Liver (tissue), 9 donors: ENCODE data around the gene ZNF311. TPM values are rescaled to one million over a fixed set of nuclear protein-coding genes. Genes with fewer than 3 reads are reported as not detected.
A peak's percentile ranks its signal among the peaks of the same experiment; 100 is the strongest.

Source experiments
- DNase-seq: peaks from one replicate; pipeline ENCODE4 v3.0.0-alpha.2; 2017; ENCODE audit warnings: low spot score
- H3K27ac ChIP-seq, 2 donors: one replicate each; pipeline ENCODE4 v1.7.0; 2013; ENCODE audit warnings: inconsistent platforms in 2 of 2, low read length in 2 of 2, control low read depth in 1 of 2, low read depth in 1 of 2, mild to moderate bottlenecking in 1 of 2
- H3K27me3 ChIP-seq, 4 donors: one replicate each; pipeline versions ENCODE4 v1.6.1 to v1.7.0; 2013; ENCODE audit warnings: low read length in 3 of 4, inconsistent platforms in 1 of 4, mild to moderate bottlenecking in 1 of 4, moderate library complexity in 1 of 4; ENCODE audit not compliant: control insufficient read depth in 4 of 4, insufficient read depth in 4 of 4
- H3K36me3 ChIP-seq, 4 donors: one replicate each; pipeline versions ENCODE4 v1.6.1 to v1.7.0; 2013; ENCODE audit warnings: low read length in 3 of 4, mild to moderate bottlenecking in 3 of 4, low read depth in 1 of 4, moderate library complexity in 1 of 4; ENCODE audit not compliant: control insufficient read depth in 4 of 4, insufficient read depth in 3 of 4
- H3K4me1 ChIP-seq, 4 donors: one replicate each; pipeline versions ENCODE4 v1.6.1 to v1.7.0; 2013; ENCODE audit warnings: low read length in 3 of 4, mild to moderate bottlenecking in 3 of 4, moderate library complexity in 1 of 4; ENCODE audit not compliant: control insufficient read depth in 4 of 4, insufficient read depth in 4 of 4
- H3K4me3 ChIP-seq, 3 donors: one replicate each; pipeline versions ENCODE4 v1.6.1 to v1.7.0; 2013; ENCODE audit warnings: low read length in 3 of 3, control low read depth in 1 of 3, low read depth in 1 of 3, mild to moderate bottlenecking in 1 of 3
- H3K9ac ChIP-seq, 2 donors: one replicate each; pipeline ENCODE4 v1.7.0; 2013; ENCODE audit warnings: low read length in 2 of 2, mild to moderate bottlenecking in 2 of 2, moderate library complexity in 2 of 2, control low read depth in 1 of 2, low read depth in 1 of 2
- H3K9me3 ChIP-seq, 4 donors: one replicate each; pipeline versions ENCODE4 v1.6.1 to v1.7.0; 2013; ENCODE audit warnings: low read length in 3 of 4; ENCODE audit not compliant: control insufficient read depth in 4 of 4
- EGR1 ChIP-seq, 2 donors: IDR thresholded peaks; 2 replicates each; pipeline ENCODE4 v1.6.1; 2016 to 2018; ENCODE audit warnings: antibody characterized with exemption in 2 of 2, low read depth in 2 of 2
- FOXA1 ChIP-seq: IDR thresholded peaks from 2 replicates; pipeline ENCODE4 v1.6.1; 2016; ENCODE audit warnings: antibody characterized with exemption
- FOXA2 ChIP-seq: IDR thresholded peaks from 2 replicates; pipeline ENCODE4 v1.6.1; 2016; ENCODE audit warnings: antibody characterized with exemption
- GABPA ChIP-seq, 2 donors: IDR thresholded peaks in 1 of 2; conservative IDR thresholded peaks in 1 of 2; 2 replicates each; pipeline ENCODE4 v1.6.1; 2016; ENCODE audit warnings: antibody characterized with exemption in 2 of 2, mild to moderate bottlenecking in 1 of 2, moderate library complexity in 1 of 2
- HNF4A ChIP-seq, 2 donors: conservative IDR thresholded peaks; 2 replicates each; pipeline ENCODE4 v1.6.1; 2016; ENCODE audit warnings: antibody characterized with exemption in 2 of 2, mild to moderate bottlenecking in 2 of 2
- HNF4G ChIP-seq: IDR thresholded peaks from 2 replicates; pipeline ENCODE4 v1.6.1; 2016; ENCODE audit warnings: antibody characterized with exemption
- JUND ChIP-seq, 2 donors: IDR thresholded peaks; 2 replicates each; pipeline ENCODE4 v1.6.1; 2016; ENCODE audit warnings: antibody characterized with exemption in 2 of 2
- NR2F2 ChIP-seq: IDR thresholded peaks from 2 replicates; pipeline ENCODE4 v1.6.1; 2016; ENCODE audit warnings: antibody characterized with exemption
- RAD21 ChIP-seq, 2 donors: IDR thresholded peaks; 2 replicates each; pipeline ENCODE4 v1.6.1; 2016; ENCODE audit warnings: antibody characterized with exemption in 2 of 2, mild to moderate bottlenecking in 2 of 2
- RXRA ChIP-seq, 2 donors: IDR thresholded peaks; 2 replicates each; pipeline ENCODE4 v1.6.1; 2017 to 2018; ENCODE audit warnings: antibody characterized with exemption in 2 of 2, mild to moderate bottlenecking in 1 of 2
- SP1 ChIP-seq: IDR thresholded peaks from 2 replicates; pipeline ENCODE4 v1.6.1; 2018; ENCODE audit warnings: antibody characterized with exemption, mild to moderate bottlenecking
- TAF1 ChIP-seq: conservative IDR thresholded peaks from 2 replicates; pipeline ENCODE4 v1.6.1; 2016; ENCODE audit warnings: antibody characterized with exemption, mild to moderate bottlenecking
- YY1 ChIP-seq: IDR thresholded peaks from 2 replicates; pipeline ENCODE4 v1.6.1; 2016; ENCODE audit warnings: antibody characterized with exemption, mild to moderate bottlenecking
- ZBTB33 ChIP-seq: IDR thresholded peaks from 2 replicates; pipeline ENCODE4 v1.6.1; 2016; ENCODE audit warnings: antibody characterized with exemption
- WGBS: extraction: QIAGEN DNeasy Blood & Tissue Kit; methylation state at CpG from one replicate; pipeline ENCODE4 v1.1.7; 2013; 5-methylcytosine and 5-hydroxymethylcytosine counted together
- polyA plus RNA-seq, 2 donors: library from polyadenylated mRNA; stranded (reverse) in 1 of 2; unstranded in 1 of 2; fragments of 200-250 nt in 1 of 2; fragments of >200 nt in 1 of 2; fragmentation: Nextera tagmentation in 1 of 2; extraction: Ambion mirVana in 1 of 2; gene quantifications; one replicate each; pipeline versions ENCODE4 v1.2.1 to v1.2.3, GENCODE V29; 2013 to 2015
- total RNA-seq, 2 donors: library from RNA; depleted of rRNA; stranded (reverse); fragments of >200 nt; gene quantifications; one replicate each; pipeline ENCODE4 v1.2.3, GENCODE V29; 2014
- TF ChIP-seq, protein P1 (sequence below): IDR thresholded peaks from 2 replicates; pipeline ENCODE4 v1.6.1; 2016; ENCODE audit warnings: antibody characterized with exemption, mild to moderate bottlenecking
- TF ChIP-seq, protein P2 (sequence below): fragments of 150-350 bp; IDR thresholded peaks from 2 replicates; pipeline ENCODE4 v1.5.1; 2017; ENCODE audit warnings: improper control_type of control experiment, low read depth, low read length; ENCODE audit not compliant: missing input control
- TF ChIP-seq, protein P3 (sequence below): IDR thresholded peaks from 2 replicates; pipeline ENCODE4 v1.6.1; 2016; ENCODE audit warnings: antibody characterized with exemption
- TF ChIP-seq, protein P4 (sequence below): IDR thresholded peaks from 2 replicates; pipeline ENCODE4 v1.6.1; 2016; ENCODE audit warnings: antibody characterized with exemption
- donor health status: healthy.
- donor health status: healthy.
- donor health status: healthy.
- donor health status: healthy.
- donor health status: healthy.

Gene ZNF311
- total and polyA plus RNA-seq, 4 donors: 0.19 to 1.1 (median 0.36) TPM

DNA sequence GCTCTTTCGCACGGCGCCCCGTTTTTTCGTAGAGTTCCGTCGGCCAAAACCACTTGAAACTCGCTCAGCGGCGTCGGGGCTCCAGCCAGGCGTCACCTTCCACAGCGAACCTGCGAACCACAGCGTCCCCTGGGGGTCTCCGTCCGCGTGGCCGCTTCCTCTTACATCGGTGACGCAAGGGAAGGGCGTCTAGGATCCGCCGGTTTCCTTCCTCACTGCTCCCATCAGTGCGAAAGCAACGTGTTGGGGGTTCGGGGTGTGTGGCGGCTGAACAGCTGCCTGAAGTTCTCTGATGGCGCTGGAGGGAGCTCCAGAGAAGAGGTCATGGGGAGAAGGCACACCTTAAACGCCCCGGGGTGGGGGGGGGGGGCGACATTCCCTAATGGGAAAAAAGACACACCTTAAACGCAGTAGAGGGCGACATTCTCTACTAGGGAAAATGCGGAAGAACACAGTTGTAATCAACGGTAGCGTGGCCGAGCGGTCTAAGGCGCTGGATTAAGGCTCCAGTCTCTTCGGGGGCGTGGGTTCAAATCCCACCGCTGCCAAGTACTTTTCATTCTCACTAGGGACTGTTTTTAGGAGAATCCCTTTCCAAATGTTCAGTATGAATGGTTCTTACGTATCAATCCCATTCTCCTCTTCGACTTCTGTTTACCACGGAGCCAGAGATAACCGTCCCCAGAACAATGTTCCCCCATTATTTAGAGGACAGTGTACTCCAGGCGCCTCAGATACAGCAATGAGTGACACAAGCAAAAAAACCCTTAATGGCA lies 16.4 kb downstream of the ZNF311 start:
- H3K9ac ChIP-seq: no peak overlapping the region

More for the DNA sequence above, 16.4 kb downstream of the ZNF311 start:
- WGBS: 18% methylated on average over 48 of the region's 48 CpGs
- Histone ChIP-seq H3K4me3 (peak overlapping the region in 1 of 3 donors; percentile 10), H3K36me3 (no peaks in the 10 kb centered on the region), H3K9me3 (peaks cover 0 to 2% (median 0%) of the 10 kb centered on the region in 4 donors), H3K27me3 (no peaks in the 10 kb centered on the region), H3K4me1 (peaks cover 0 to 10% (median 3%) of the 10 kb centered on the region in 4 donors), H3K27ac (no peak overlapping the region)
- DNase-seq: peak; percentile 76
- TF ChIP-seq FOXA1 (no peak), RAD21 (IDR thresholded peaks at IDR 0.05) (peak in 1 of 2 donors; percentile 54), JUND (IDR thresholded peaks at IDR 0.05) (no peak), RXRA (IDR thresholded peaks at IDR 0.05) (no peak), NR2F2 (no peak), EGR1 (IDR thresholded peaks at IDR 0.05; ENCODE audit: low read depth in 2 of 2) (no peak), TAF1 (no peak), HNF4A (conservative IDR thresholded peaks at IDR 0.05) (no peak), HNF4G (no peak), FOXA2 (no peak), ZBTB33 (no peak), YY1 (no peak), SP1 (no peak), GABPA (IDR thresholded peaks at IDR 0.05 in 1 of 2, conservative IDR thresholded peaks at IDR 0.05 in 1 of 2) (no peak)
- TF ChIP-seq, protein P1, sequence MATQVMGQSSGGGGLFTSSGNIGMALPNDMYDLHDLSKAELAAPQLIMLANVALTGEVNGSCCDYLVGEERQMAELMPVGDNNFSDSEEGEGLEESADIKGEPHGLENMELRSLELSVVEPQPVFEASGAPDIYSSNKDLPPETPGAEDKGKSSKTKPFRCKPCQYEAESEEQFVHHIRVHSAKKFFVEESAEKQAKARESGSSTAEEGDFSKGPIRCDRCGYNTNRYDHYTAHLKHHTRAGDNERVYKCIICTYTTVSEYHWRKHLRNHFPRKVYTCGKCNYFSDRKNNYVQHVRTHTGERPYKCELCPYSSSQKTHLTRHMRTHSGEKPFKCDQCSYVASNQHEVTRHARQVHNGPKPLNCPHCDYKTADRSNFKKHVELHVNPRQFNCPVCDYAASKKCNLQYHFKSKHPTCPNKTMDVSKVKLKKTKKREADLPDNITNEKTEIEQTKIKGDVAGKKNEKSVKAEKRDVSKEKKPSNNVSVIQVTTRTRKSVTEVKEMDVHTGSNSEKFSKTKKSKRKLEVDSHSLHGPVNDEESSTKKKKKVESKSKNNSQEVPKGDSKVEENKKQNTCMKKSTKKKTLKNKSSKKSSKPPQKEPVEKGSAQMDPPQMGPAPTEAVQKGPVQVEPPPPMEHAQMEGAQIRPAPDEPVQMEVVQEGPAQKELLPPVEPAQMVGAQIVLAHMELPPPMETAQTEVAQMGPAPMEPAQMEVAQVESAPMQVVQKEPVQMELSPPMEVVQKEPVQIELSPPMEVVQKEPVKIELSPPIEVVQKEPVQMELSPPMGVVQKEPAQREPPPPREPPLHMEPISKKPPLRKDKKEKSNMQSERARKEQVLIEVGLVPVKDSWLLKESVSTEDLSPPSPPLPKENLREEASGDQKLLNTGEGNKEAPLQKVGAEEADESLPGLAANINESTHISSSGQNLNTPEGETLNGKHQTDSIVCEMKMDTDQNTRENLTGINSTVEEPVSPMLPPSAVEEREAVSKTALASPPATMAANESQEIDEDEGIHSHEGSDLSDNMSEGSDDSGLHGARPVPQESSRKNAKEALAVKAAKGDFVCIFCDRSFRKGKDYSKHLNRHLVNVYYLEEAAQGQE: no peak
- TF ChIP-seq, protein P2, sequence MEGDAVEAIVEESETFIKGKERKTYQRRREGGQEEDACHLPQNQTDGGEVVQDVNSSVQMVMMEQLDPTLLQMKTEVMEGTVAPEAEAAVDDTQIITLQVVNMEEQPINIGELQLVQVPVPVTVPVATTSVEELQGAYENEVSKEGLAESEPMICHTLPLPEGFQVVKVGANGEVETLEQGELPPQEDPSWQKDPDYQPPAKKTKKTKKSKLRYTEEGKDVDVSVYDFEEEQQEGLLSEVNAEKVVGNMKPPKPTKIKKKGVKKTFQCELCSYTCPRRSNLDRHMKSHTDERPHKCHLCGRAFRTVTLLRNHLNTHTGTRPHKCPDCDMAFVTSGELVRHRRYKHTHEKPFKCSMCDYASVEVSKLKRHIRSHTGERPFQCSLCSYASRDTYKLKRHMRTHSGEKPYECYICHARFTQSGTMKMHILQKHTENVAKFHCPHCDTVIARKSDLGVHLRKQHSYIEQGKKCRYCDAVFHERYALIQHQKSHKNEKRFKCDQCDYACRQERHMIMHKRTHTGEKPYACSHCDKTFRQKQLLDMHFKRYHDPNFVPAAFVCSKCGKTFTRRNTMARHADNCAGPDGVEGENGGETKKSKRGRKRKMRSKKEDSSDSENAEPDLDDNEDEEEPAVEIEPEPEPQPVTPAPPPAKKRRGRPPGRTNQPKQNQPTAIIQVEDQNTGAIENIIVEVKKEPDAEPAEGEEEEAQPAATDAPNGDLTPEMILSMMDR: peak; percentile 12
- TF ChIP-seq, protein P3, sequence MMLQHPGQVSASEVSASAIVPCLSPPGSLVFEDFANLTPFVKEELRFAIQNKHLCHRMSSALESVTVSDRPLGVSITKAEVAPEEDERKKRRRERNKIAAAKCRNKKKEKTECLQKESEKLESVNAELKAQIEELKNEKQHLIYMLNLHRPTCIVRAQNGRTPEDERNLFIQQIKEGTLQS: peak; percentile 30
- TF ChIP-seq, protein P4, sequence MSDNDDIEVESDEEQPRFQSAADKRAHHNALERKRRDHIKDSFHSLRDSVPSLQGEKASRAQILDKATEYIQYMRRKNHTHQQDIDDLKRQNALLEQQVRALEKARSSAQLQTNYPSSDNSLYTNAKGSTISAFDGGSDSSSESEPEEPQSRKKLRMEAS: no peak
